GM18502 (cell line): ENCODE results near the gene MSI2.
A peak's percentile ranks its signal among the peaks of the same experiment; 100 is the strongest.

ENCODE experiments used
- ATAC-seq: cut with Tn5 transposase; IDR thresholded peaks from one replicate; pipeline ENCODE4 v1.9.1; 2021; ENCODE audit warnings: mild to moderate bottlenecking; ENCODE audit not compliant: unreplicated experiment, poor library complexity

The MSI2 gene

DNA sequence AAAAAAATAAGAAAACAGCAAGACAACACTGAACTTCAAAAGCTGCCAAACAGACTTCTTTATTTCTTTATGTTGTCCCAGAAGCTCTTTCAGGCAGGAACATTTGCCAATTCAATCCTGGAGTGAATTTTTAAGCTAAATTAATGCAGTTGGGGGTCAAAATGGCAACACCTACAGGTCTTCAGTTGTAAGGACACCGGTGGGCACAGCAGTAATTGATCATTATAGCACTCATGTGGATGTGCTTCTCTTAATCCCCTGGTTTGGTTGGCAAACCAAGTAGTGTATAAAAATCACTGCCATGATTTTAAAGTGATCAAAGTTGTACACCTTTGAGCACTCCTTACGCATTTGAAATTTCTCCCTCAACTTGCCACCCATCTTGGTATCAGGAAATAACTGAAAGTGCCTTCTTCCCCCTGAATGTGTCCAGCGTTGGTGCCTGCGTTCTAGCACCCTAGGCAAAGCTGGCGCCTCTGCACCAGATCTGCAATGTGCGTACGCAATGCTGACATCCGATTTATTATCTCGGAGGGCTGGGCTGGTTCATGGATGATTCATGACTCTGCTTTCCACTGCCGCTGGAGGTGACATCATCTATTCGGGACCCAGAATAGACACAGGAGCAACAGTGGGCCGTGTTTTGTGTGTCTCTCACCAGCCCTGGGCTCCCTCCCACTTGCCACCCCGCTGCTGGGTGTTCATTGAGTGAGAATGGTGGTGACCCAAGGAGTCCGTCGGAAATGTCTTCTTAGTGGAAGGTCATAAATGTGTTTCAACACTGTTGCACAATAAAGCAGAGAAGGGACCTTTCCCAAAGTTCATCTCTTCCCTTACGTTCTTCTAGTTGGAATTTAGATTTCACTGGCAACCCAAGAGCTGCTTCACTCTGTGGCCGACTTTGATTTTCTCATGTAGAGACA, 285.4 kb downstream of the MSI2 start:
- no peak for ATAC-seq

DNA sequence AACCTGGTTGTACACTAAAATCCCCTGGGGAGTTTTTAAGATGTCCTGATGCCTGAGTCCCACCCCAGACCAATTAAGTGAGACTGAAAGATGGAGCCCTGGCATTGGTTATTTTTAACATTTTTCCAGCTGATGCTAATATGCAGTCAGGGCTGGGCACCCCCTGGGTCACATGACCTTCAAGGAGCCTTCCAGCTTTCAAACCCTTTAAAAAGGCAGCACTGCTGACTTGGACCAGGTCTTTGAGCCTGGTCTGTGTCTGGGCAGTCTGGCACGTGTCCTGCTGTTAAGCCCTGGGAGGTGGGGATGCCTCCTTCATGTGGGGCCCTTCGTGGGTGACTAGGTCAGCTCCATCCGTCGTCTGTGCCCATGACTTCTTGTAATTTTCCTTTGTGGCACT, 286.2 kb downstream of the MSI2 start:
- ATAC-seq: no peak

DNA sequence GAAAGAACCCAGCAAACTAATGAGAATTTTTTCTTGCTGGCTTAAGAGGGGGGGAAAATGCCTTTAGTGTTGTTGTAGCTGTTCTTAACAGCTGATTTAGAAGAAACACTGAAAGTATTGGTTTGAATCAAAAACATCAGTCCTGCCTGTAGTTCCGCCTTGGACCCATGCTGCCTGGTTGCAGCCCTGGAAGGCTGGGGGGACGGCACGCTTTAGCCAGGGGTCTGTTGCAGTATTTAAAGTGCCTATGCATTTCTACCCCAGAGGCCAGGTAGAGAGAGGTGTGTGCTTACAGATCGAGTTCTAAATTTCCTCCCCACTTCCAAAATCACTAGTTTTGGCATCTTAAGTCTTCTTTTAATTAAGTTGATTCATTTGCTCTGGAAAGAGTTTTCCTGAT, 286.9 kb downstream of the MSI2 start:
- ATAC-seq: no peak

DNA sequence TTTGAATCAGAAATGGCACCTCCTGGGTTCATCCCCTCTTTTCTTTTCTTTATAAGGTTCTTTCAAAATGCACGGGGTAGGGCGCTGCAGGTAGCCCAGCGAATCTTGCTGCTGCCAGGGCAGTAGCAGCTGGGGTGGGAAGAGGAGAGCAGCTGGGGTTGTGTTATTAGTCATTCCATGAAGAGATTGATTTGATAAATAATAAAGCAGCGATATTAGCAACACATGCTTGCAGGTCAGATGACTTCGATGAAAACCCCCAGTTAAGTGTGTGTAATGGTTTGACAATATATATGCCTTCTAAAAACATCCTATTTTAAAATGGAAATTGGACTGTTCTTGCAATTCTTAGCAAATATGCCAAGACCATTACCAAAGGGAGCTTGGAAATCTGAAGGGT, 288.1 kb downstream of the MSI2 start:
- no peak for ATAC-seq

DNA sequence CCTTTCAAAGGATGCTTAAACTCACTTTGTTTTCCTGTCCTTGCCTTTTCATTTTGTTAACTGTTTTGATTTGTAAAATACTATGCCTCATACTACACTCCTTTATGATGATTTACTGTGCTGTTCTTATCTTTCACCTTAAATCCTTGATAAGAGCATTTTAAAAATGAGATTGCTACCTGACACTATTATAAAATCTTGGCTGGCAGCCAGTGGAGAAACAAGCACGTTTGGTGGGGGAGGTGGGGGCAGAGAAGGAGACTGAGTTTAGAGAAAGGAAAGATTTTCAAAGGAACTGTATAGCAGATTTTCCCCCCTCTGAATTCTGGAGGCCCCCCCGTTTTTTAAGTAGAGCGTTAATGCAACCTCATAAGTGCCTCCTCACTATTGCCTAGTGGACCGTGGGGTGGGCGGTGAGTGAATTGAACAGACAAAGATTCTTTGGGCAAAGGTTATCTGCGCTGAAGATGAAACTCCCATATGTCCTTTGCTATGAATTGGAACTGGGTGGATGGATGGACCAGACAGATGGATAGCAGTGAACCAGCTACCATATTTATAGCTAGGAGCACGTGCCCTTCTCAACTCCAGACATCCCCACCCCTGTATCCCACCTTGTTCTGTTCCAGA, 288.6 kb downstream of the MSI2 start:
- ATAC-seq: no peak

DNA sequence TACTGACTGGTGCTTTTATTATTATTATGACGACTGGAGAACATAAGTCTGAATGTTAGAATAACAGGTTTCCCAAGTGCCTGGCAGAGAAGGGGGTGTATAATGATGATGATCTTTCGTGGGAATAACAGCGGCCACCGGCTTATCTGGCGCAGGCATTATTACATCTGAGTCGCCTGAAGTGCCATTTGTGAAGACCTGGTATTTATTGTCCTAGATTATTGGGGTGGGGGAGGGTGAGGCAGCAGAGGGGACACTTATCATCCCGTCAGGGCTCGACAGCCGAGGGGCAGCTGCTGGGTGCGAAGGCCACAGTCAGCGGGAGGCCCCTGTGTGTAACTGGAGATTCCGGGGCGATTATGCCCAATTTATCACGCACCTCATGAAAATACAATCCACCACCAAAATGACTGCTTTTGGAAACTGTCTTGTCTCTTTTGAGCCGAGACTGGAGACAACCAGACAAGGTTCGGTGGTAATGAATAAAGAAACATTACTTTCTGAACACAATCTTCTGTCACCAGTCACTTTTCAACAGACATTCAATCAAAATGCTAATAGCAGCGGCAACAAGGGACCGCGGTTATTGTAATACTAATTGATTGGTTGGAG, 289.5 kb downstream of the MSI2 start:
- ATAC-seq: no peak

DNA sequence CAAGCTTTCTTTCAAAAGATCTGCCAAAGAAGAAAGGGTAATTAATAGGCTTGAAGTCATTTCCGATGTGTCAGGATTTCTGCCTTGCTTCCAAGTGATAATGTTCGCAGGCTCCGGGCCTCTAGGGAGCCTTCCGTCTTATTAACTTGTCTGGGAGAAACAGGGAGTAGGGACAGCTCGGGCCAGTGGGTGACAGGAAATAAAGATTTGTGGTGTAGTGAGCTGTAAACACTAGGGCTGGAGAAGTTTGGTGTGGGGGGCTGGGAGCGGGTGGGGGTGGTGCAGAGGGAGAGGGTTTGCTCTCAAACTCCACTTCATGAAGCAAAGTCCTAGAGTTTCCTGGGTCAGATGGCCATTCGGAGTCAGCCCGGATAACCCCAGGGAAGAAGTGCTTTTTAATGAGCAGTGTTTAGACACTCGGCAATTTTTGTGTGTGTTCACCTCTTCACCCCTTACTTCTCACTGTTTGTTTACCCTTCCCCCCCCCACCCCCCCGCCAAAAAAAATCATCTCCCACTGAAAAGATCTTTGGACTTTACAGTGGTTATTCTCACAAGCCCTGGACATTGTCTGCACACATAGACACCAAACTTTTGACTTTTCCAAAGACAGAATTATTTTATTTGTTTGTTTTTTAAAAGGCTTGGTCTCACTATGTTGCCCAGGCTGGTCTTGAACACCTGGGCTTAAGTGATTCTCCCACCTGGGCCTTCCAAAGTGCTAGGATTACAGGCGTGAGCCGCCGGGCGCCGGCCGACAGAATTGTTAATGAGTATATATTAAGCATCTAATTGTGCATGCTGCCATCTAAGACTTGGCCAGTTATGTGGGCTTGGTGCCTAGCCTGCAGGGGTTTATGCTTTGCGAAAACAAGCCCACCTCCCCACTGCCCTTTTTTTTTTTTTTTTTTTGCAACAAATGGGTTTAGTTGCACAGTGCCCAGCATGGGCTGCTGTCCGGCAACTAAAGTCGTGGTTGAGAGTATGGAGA, 292.4 kb downstream of the MSI2 start:
- ATAC-seq: no peak

DNA sequence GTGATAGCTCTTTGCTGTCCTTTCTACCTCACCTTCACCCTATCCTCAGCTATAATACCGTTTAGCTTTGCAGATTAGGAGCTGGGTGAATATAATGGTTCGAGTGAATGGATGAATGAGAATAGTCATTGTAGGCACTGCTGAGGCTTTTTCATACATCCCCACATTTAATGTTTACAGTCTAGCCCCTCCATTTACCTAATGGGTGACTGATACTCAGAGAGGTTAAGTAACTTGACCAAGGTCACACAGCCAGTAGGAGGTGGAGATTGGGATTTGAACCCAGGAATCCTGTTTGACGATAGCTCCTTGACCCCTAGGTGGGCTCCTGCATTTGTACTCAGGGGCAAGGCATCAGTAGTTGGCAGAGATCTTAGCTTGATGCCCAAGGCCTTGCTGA, 293.1 kb downstream of the MSI2 start:
- ATAC-seq: no peak

DNA sequence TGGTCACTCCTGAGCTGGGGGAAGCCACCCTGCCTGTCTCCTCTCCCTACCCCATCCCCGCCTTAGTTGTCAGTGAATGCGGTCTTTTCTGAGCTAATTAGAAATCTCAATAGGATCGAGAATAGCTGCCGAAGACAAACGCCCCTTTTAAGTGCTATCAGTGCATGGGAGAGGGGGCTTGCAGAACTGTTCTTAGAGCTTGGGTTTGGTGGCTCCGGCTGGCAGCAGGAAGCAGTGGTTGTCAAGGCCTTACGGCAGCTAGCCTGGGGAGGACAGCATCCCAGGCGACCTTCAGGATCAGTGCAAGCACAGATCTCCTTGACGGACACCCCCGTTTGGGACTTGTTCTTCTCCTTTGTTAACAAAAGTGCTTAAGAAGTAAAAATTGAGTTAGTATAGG, 293.7 kb downstream of the MSI2 start:
- ATAC-seq: no peak

DNA sequence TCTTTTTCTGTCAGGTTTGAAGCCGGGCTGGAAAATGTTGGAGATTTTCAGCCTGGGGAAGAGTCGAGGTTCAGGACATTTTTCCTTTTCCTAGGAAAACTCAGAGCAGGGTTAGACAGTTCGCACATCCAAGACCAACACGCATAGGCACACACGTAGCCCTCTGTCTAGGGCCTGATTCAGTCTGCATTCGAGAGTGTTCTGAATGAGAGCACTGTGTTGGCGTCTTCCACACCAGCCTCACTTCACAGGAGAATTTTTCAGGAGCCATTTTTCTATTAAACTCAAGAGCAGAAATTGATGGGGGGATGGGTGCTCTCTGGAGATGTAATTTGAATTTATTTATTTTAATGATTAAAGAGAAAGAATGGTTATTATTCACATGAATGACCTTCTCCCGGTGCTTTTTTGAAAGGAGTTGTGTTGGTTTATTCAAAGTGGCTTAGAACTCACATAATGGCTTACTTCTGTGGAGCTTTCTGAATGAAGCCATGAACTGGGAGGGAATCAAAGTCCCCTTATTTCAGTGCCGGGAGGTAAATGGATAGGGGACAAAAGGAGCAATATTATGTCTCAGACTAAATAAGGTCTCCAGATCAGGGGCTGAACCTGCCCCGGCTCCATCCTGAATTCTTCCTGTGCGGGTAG, 294.5 kb downstream of the MSI2 start:
- no peak for ATAC-seq

DNA sequence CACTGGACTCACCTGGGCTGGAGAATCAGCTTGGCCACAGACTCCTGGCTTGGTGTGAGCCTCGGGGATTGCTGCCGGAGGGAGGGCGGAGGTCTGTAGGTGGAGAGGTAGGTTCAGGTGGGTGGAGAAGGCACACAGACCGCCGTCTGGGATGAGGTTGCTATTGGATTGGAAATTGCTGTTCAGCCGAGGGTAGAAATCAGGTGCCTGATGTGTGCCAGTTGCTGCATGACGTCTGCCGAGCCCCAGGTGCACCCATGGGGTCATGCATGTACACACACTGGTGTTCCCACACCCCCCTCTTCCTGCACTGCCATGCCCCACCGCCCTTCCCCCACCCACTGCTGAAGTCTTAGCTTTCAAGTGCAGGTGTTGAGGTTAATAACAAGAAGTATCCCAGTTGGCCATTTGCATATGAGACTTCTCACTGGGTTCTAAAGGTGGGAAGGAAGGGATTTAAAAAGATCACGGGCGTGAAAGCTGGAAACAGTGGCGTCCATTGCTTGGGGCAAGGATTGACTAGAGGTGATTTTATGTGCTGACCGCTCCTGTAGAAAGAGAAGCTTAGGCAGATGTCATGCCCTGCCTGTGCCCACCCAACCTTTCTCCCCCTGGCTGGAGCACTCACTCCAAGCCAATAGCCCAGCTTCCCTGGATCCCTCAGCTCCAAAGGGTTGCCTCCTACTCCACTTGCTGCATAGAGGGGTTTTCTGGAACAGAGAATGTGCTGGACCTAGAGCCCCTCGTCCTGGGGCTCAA, 295.2 kb downstream of the MSI2 start:
- ATAC-seq: peak; percentile 61

DNA sequence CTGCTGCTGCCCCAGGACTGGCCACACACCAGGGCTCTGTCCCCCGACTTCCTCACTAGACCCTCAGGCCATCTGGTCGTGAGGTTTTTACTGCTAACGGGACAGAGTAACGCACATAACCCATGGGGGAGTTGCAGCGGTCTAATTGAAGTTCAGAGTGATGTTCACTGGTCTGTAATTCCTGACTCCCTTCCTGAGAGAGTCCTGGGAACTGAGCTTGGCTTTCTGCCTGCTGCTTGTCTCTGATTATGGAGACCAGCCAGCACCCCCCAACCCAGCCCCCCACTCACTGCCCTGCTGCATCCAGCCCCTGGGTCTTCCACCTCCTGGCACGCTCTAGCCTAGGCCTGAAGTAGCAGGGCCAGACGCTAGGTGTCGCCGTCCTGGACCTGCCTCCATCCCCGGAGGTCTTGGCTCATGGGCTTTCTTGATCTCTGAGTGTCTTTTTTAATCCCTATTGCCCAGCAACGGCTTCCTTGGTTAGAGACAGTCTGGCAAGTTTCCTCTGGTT, 295.8 kb downstream of the MSI2 start:
- no peak for ATAC-seq

DNA sequence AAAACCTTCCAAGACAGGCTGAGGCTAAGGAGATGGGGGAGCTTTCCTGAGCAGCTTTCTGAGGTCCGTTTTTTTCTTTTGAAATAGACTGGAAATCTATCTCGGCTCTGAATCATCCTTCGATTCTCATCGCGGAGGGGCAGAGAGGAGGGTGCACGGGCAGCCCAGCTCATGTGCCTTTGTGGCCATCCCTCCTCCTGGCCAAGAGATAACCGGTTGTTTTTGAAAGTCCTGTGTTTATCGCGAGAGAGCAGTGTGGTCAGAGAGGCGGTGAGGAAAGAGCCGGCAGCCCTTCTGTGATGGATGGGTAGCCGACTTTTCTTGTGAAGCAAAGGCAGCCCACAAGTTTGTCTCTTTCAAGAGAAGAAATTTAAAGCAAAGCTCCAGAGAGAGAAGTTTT, 297.2 kb downstream of the MSI2 start:
- no peak for ATAC-seq

DNA sequence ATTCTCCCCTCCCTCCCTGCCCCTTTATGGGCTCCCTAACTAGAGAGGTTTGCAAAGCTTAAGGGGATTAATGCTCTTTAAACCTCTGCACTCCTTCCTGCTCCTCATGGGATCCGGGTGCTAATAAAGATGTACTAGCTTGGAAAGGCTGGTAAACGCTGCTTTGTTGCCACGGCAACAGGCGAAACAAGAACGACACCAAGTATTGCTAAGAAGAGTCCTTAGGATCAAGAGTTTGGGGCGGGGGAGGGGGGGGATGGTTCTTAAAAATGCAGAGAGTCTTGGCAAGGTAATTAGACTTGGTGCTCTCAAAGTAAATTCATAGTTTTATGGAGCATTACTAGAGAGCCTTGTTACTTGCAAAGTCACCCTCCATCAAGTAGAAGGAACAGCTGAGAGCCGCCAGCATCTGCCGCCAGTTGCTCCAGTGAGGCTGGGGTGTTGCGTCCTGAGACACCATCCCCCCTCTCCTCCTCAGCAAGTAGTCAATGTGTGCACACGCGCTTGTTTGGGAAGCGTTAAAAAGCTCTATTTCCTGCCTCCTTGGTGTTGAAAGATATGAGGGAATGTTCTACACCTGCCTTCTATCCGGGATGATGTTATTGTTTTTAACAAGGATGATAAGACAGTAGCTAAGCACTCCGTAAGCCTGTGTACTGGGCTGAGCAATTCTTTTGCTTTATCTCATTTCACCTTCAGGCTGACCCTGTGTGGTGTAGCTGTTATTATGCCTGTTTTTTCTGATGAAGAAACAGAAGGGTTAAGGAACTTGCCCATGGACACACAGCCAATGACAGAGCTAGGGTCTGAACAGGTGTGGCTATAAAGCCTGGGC, 297.9 kb downstream of the MSI2 start:
- no peak for ATAC-seq

DNA sequence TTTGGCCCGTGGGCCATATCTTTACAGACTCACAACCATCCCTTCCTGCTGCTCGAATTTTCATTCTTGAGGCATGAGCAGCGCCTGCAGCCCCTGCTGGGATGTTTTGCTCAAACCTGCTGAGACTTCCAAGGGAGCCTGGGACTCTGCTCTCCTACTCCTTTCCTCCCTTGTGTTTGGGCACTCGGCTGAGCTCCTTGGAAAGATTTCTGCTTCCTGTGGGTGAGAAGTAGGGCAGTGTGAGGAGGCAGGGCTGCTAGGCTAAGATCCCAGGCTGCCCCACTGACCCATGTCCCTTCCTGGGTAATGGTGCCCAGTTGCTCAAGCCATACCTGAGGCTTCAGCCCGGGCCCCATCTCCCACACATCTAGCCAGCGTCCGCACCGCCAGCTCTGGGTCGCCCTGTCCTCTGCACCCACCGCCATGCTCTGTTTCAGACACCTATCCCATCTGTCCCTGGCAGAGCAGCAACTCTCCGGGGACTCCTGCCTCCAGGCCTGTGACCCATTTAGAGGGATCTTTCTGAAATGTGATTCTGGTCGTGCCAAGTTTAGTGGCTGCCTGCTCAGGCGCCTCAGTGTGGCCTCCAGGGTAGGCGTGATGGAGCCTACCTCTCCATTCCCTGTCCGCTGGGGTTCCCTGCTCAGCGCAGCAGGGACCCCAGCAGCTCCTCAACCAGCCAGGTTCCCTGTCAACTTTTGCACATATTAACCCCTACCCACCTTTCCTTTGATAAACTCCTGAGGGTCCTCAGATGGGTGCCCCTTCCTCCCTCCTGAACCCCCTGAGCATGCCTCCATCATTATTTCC, 298.7 kb downstream of the MSI2 start:
- ATAC-seq: no peak

DNA sequence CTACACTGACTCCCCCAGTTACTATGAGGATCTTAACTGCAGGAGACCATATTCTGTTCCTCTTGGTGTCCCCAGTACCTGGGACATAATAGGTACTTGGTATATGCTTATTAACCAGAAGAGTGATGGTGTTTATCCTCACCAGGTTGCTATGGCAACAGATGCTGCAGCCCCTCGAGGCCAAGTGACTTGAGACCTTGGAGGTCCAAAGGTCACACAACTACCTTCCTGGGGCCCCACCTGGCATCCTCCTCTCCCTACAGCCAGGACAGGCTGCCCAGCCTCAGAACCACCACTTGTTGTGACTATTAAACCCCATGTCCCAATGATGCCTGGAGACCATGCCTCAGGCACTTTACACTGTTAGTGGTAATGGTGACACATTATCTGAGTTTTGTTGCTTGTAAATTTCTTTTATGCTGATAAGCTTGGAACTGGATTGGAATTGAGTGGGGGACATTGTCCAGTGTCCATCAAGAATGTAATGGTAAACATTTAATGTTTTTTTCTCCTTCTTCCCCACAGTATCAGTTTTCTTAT, 299.4 kb downstream of the MSI2 start:
- ATAC-seq: no peak

DNA sequence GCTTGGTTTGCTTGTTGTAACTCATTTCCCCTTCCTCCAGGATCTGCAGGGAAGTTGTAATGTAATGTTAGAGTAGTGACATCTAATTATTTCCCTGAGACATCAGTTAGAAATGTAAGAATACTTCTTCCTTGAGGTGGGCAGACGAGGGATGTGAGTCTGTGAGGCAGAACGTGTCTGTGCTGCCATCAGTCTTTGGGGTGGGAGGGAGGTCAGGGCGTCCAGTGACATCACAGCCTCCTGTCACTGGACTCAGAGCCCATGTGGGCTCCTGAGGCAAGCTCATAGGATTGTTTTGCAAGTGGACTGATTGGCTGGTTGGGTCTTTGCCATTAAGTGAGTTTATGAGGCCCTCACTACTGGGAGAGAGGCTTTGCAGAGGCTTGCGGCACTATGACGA, 300.0 kb downstream of the MSI2 start:
- no peak for ATAC-seq
